ENCODE measurements around the gene VPS13D. TPM values are rescaled to one million over a fixed set of nuclear protein-coding genes. Genes with fewer than 3 reads are reported as not detected.

The VPS13D gene
- total RNA-seq, 4 donors from 2014 or later = 88.3 to 123 (median 113) TPM

DNA sequence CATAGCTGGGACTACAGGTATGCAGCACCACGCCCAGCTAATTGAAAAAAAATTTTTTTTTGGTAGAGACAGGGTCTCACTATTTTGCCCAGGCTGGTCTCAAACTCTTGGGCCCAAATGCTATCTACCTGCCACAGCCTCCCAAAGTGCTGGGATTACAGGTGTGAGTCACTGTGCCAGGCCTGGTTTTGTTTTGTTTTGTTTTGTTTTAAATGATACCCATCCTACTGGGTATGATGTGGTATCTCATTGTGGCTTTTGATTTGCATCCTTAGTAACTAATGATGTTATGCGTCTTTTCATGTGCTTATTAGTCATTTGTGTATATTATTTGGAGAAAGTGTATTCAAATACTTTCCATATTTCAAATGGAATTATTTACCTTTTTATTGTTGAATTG, 142.3 kb downstream of the VPS13D start:
- peaks cover 0 to 10% (median 0%) of the 10 kb centered on the region in 4 donors for H3K4me1 ChIP-seq
- H3K27me3 ChIP-seq = no peaks in the 10 kb centered on the region
- peaks cover 0 to 46% (median 5%) of the 10 kb centered on the region in 3 donors for H3K36me3 ChIP-seq
- no peak for DNase-seq
- no peak overlapping the region for H3K27ac ChIP-seq
- TF ChIP-seq POLR2A (IDR thresholded peaks at IDR 0.05) (no peak), CTCF (IDR thresholded peaks at IDR 0.05) (no peak)
- H3K9me3 ChIP-seq = no peaks in the 10 kb centered on the region
- H3K4me3 ChIP-seq = no peak overlapping the region

- peaks cover 0 to 42% (median 5%) of the 10 kb centered on the region in 3 donors for H3K36me3 ChIP-seq
Observed at GRCh38 chr1:12372761-12373160, 142.9 kb downstream of the VPS13D start.

DNA sequence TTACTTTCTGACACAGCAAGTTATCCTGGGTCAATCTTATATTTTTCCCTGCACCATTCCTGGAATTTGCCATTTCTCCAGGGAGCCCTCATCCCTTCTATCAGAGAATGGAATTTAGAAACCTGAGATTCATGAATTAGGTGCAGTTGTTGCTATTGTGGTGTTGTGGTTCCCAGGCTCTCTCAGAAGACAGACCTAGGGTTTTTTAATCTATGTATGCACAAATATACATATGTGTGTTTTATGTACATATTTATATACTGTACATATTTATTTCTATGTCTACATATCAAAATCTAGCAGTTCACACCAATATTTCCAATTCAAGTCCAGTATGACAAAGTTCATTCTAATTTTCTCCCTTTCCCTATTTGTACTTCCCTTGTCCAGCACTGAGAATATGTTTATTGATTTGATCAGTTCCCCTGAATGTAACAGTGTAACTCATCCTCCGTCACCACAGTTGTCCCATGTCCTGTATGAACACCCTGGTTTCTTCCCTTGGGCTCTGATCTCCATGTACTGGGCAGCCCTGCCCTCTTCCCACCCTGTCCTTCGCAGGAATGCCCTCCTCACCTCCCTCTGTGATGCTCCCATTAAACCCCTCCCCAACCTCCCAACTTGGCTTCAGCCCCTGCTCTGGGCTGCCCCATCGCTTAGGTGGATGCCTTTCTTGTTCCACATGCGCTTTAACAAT, 145.5 kb downstream of the VPS13D start:
- no peak for DNase-seq
- H3K4me1 ChIP-seq = peaks cover 0 to 12% (median 0%) of the 10 kb centered on the region in 4 donors
- H3K27me3 ChIP-seq = no peaks in the 10 kb centered on the region
- TF ChIP-seq CTCF (IDR thresholded peaks at IDR 0.05) (no peak), POLR2A (IDR thresholded peaks at IDR 0.05) (no peak)
- no peak overlapping the region for H3K27ac ChIP-seq
- H3K9me3 ChIP-seq = no peaks in the 10 kb centered on the region
- H3K4me3 ChIP-seq = no peak overlapping the region
- peaks cover 0 to 40% (median 0%) of the 10 kb centered on the region in 3 donors for H3K36me3 ChIP-seq

More at GRCh38 chr1:12372761-12373160, 142.9 kb downstream of the VPS13D start:
- H3K27me3 ChIP-seq = no peaks in the 10 kb centered on the region
- no peak overlapping the region for H3K27ac ChIP-seq
- no peak for DNase-seq
- no peak overlapping the region for H3K4me3 ChIP-seq
- H3K9me3 ChIP-seq = no peaks in the 10 kb centered on the region
- TF ChIP-seq CTCF (IDR thresholded peaks at IDR 0.05) = no peak
- TF ChIP-seq POLR2A (IDR thresholded peaks at IDR 0.05) = no peak
- peaks cover 0 to 10% (median 0%) of the 10 kb centered on the region in 4 donors for H3K4me1 ChIP-seq

DNA sequence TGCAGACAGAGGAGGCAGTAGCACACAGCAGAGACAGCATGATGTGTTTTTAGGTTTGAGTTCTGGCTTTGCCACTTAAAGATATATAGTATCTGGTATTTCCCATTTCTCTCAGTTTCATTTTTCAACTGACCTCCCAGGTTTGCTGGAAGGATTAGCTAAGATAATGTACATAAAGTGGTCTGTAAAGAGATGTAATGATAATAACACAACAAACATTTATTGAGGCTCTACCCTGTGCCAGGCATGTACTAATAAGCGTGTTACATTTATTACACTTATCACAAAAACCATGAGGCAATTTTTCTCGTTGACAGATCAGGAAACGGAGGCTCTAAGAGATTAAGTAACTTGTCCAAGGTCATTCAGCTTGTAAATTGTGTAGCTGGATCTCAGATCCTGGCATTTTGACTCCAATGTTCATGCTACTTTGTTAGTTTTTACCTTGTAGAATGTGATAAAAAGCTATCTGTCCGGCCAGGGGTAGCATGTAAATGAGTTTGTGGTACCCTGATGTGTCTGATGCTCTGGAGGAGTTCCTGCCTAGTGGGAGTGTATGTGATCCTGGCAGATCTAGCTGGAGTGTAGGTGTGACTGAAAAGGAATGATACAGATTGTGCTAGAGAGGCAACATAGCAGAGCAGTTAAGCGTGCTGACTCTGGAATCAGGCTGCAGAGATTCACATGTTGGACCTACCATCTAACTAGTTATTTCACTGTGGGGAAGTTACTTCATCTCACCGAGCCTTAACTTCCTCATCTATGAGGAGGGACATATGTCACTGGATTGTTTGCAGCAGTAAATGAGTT, 146.6 kb downstream of the VPS13D start:
- no peak overlapping the region for H3K4me3 ChIP-seq
- peaks cover 0 to 40% (median 0%) of the 10 kb centered on the region in 3 donors for H3K36me3 ChIP-seq
- H3K27me3 ChIP-seq = no peaks in the 10 kb centered on the region
- peak overlapping the region in 2 of 4 donors; percentile 46 to 76 for H3K27ac ChIP-seq
- TF ChIP-seq CTCF (IDR thresholded peaks at IDR 0.05) (peak in 1 of 6 experiments; percentile 16), POLR2A (IDR thresholded peaks at IDR 0.05) (no peak)
- H3K9me3 ChIP-seq = no peaks in the 10 kb centered on the region
- no peak for DNase-seq
- peaks cover 0 to 23% (median 0%) of the 10 kb centered on the region in 4 donors for H3K4me1 ChIP-seq

- Histone ChIP-seq H3K27ac (peak overlapping the region in 2 of 4 donors; percentile 37 to 65), H3K27me3 (no peaks in the 10 kb centered on the region), H3K4me1 (peaks cover 0 to 23% (median 0%) of the 10 kb centered on the region in 4 donors), H3K4me3 (no peak overlapping the region), H3K9me3 (no peaks in the 10 kb centered on the region), H3K36me3 (peaks cover 0 to 49% (median 0%) of the 10 kb centered on the region in 3 donors)
- TF ChIP-seq POLR2A (IDR thresholded peaks at IDR 0.05) (no peak), CTCF (IDR thresholded peaks at IDR 0.05) (no peak)
- no peak for DNase-seq
Observed at GRCh38 chr1:12380326-12381249, 150.8 kb downstream of the VPS13D start.

Measured in Peyer's patch (tissue), 4 donors.